CD4-positive, CD25-positive, alpha-beta regulatory T cell (primary cell): ENCODE data around the gene TECPR2. TPM values are rescaled to one million over a fixed set of nuclear protein-coding genes. Genes with fewer than 3 reads are reported as not detected.
A peak's percentile ranks its signal among the peaks of the same experiment; 100 is the strongest.

Experiments
- ATAC-seq, 2 donors: fragments of 150-1000 bp; cut with Tn5 transposase; one replicate each; pipeline ENCODE4 v1.10.0; 2021; ENCODE audit warnings: low read depth in 2 of 2, moderate number of reproducible peaks in 2 of 2, moderate library complexity in 1 of 2
- DNase-seq, 3 donors: peaks; one replicate each; pipeline versions ENCODE4 v3.0.0 to v3.0.0-alpha.2; 2012 to 2022; ENCODE audit warnings: mixed read lengths in 1 of 3
- H3K27ac ChIP-seq: one replicate; pipeline ENCODE4 v1.7.0; 2013; ENCODE audit warnings: mild to moderate bottlenecking, low read length; ENCODE audit not compliant: insufficient read depth, poor library complexity, severe bottlenecking
- H3K27me3 ChIP-seq: one replicate; pipeline ENCODE4 v1.7.0; 2013; ENCODE audit warnings: low read length; ENCODE audit not compliant: control insufficient read depth, insufficient read depth
- H3K36me3 ChIP-seq: one replicate; pipeline ENCODE4 v1.7.0; 2013; ENCODE audit warnings: mild to moderate bottlenecking, low read length, moderate library complexity; ENCODE audit not compliant: control insufficient read depth, insufficient read depth
- H3K4me1 ChIP-seq: 2 replicates; pipeline ENCODE4 v1.7.0; 2013; ENCODE audit warnings: mild to moderate bottlenecking, low read length; ENCODE audit not compliant: insufficient read depth, control insufficient read depth, poor library complexity, severe bottlenecking
- H3K4me3 ChIP-seq: one replicate; pipeline ENCODE4 v1.7.0; 2013; ENCODE audit warnings: low read depth, mild to moderate bottlenecking, low read length, moderate library complexity
- H3K9me3 ChIP-seq, 2 experiments: 1 replicate in 1 of 2; 2 replicates in 1 of 2; pipeline ENCODE4 v1.7.0; 2013; ENCODE audit warnings: low read length in 2 of 2, mild to moderate bottlenecking in 1 of 2, moderate library complexity in 1 of 2; ENCODE audit not compliant: control insufficient read depth in 2 of 2
- H3K27ac Mint-ChIP-seq, 3 donors: one replicate each; pipeline ENCODE4 v1.8.0; 2020 to 2022; ENCODE audit warnings: mild to moderate bottlenecking in 3 of 3, mixed read lengths in 3 of 3, moderate library complexity in 2 of 3
- H3K27me3 Mint-ChIP-seq: one replicate; pipeline ENCODE4 v1.8.0; 2022; ENCODE audit warnings: mild to moderate bottlenecking, mixed read lengths
- H3K36me3 Mint-ChIP-seq: one replicate; pipeline ENCODE4 v1.8.0; 2020; ENCODE audit warnings: mixed read lengths
- H3K4me1 Mint-ChIP-seq, 4 donors: one replicate each; pipeline ENCODE4 v1.8.0; 2020 to 2022; ENCODE audit warnings: mixed read lengths in 4 of 4, mild to moderate bottlenecking in 1 of 4
- H3K4me3 Mint-ChIP-seq, 4 donors: one replicate each; pipeline ENCODE4 v1.8.0; 2020 to 2022; ENCODE audit warnings: mild to moderate bottlenecking in 4 of 4, mixed read lengths in 4 of 4, moderate library complexity in 3 of 4
- H3K9me3 Mint-ChIP-seq, 7 donors: one replicate each; pipeline ENCODE4 v1.8.0; 2020 to 2022; ENCODE audit warnings: mixed read lengths in 7 of 7, mild to moderate bottlenecking in 3 of 7, moderate library complexity in 2 of 7
- polyA plus RNA-seq, 4 donors: library from polyadenylated mRNA; unstranded; fragments of 300-500 nt; fragmentation: Illumina TruSeq; gene quantifications; one replicate each; pipeline ENCODE4 v1.2.3, GENCODE V29; 2021
- total RNA-seq: library from RNA; stranded (reverse); gene quantifications from one replicate; pipeline ENCODE4 v1.2.3, GENCODE V29; 2022

The TECPR2 gene
- total and polyA plus RNA-seq, 5 donors from 2014 or later: 2.4 to 12.7 (median 2.9) TPM

DNA sequence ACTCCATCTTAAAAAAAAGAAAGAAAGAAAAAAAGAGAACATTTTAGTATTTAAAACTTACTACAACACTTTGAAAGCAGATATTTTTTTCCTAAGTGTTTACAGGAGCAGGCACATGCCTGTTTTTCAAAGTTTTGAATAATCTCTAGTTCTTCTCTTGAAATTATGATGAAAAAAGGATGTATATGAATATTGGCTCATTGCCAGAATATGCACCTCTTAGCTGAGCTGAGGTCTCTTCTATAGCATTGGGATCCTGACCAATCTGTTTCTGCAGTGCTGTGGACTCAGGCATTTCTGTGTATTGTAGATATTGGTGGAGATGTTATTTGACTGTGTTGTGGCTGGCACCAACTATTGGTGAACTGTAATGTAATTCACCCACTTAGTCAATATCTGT, 15.0 kb downstream of the TECPR2 start:
- Histone ChIP-seq H3K4me3 (no peak overlapping the region), H3K36me3 (peaks cover 17% of the 10 kb centered on the region), H3K4me1 (no peaks in the 10 kb centered on the region), H3K27me3 (no peaks in the 10 kb centered on the region), H3K9me3 (no peaks in the 10 kb centered on the region), H3K27ac (no peak overlapping the region)
- Mint-ChIP-seq H3K4me1 (peaks cover 0 to 14% (median 3%) of the 10 kb centered on the region in 4 donors), H3K36me3 (peaks cover 17% of the 10 kb centered on the region), H3K4me3 (no peak overlapping the region), H3K27ac (no peak overlapping the region), H3K9me3 (no peaks in the 10 kb centered on the region), H3K27me3 (no peaks in the 10 kb centered on the region)
- DNase-seq (no peak), ATAC-seq (no peak)

DNA sequence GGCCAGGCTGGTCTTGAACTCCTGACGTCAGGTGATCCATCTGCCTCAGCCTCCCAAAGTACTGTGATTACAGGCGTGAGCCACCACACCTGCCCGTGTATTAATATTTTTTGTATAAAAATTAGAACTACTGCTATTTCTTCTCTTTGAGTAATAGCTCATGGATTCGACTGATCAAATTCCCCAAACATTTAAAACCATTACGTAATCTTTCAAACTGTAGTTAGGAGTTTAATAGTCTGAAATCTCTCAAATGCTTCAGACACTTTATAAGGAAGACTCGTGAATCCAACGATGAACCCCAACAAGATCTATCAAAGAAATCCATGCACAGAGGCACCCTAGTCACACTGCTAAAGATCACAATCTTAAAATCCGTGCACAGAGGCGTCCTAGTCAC, 16.1 kb downstream of the TECPR2 start:
- no peak overlapping the region for H3K27ac ChIP-seq
- no peak for DNase-seq
- H3K27me3 Mint-ChIP-seq: no peaks in the 10 kb centered on the region

DNA sequence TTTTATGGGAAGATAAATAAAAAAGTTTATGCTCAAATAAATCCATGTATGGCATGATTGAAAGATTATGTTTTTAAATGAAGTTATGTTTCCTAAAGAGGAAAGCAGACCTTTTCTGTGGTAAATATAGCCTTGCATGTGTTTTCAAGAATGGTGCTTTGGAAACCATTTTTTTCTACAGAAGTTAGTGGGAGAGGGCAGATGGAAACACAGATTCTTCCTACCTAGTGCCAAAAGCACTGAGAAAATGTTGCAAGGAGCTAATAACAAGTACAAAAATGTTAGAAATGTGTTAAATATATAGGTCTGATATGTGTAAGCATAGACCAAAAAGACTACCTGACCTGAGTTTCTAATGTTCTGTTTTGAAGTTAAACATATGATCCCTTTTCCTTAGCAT, 24.3 kb downstream of the TECPR2 start:
- Mint-ChIP-seq H3K9me3 (no peaks in the 10 kb centered on the region), H3K4me3 (no peak overlapping the region), H3K27ac (no peak overlapping the region), H3K27me3 (no peaks in the 10 kb centered on the region), H3K36me3 (peaks cover 15% of the 10 kb centered on the region), H3K4me1 (peaks cover 0 to 3% (median 0%) of the 10 kb centered on the region in 4 donors)
- no peak for ATAC-seq
- H3K4me1 ChIP-seq: no peaks in the 10 kb centered on the region
- no peaks in the 10 kb centered on the region for H3K36me3 ChIP-seq
- no peak for DNase-seq
- no peak overlapping the region for H3K27ac ChIP-seq
- H3K4me3 ChIP-seq: no peak overlapping the region
- no peaks in the 10 kb centered on the region for H3K27me3 ChIP-seq
- no peaks in the 10 kb centered on the region for H3K9me3 ChIP-seq

More for the DNA sequence above, 16.1 kb downstream of the TECPR2 start:
- Histone ChIP-seq H3K4me3 (no peak overlapping the region), H3K4me1 (no peaks in the 10 kb centered on the region), H3K36me3 (peaks cover 17% of the 10 kb centered on the region), H3K9me3 (no peaks in the 10 kb centered on the region), H3K27me3 (no peaks in the 10 kb centered on the region)
- no peak for ATAC-seq
- H3K4me1 Mint-ChIP-seq: peaks cover 0 to 8% (median 3%) of the 10 kb centered on the region in 4 donors
- no peak overlapping the region for H3K27ac Mint-ChIP-seq
- H3K36me3 Mint-ChIP-seq: peaks cover 17% of the 10 kb centered on the region
- H3K9me3 Mint-ChIP-seq: no peaks in the 10 kb centered on the region
- no peak overlapping the region for H3K4me3 Mint-ChIP-seq

DNA sequence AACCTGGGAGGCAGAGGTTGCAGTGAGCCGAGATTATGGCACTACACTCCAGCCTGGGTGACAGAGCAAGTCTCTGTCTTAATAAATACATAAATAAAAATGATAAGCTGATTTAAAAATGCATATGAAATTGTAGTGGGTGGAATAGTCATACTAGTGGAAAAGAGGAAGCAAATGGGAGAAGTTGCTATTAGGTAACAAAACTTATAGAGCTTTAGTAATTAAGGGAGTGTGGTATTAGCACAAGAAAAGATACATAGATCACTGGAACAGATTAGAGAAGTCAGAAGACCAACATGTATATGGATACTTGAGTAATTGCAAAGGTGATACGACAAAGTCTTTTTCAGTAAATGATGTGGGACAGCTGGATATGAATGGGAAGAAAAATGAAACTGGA, 26.5 kb downstream of the TECPR2 start:
- Mint-ChIP-seq H3K36me3 (peaks cover 22% of the 10 kb centered on the region), H3K4me3 (no peak overlapping the region), H3K9me3 (no peaks in the 10 kb centered on the region), H3K27ac (no peak overlapping the region), H3K27me3 (no peaks in the 10 kb centered on the region), H3K4me1 (peaks cover 0 to 7% (median 2%) of the 10 kb centered on the region in 4 donors)
- H3K9me3 ChIP-seq: no peaks in the 10 kb centered on the region
- ATAC-seq: no peak
- DNase-seq: no peak
- H3K27ac ChIP-seq: no peak overlapping the region
- H3K36me3 ChIP-seq: no peaks in the 10 kb centered on the region
- H3K4me3 ChIP-seq: no peak overlapping the region
- no peaks in the 10 kb centered on the region for H3K27me3 ChIP-seq
- H3K4me1 ChIP-seq: no peaks in the 10 kb centered on the region

DNA sequence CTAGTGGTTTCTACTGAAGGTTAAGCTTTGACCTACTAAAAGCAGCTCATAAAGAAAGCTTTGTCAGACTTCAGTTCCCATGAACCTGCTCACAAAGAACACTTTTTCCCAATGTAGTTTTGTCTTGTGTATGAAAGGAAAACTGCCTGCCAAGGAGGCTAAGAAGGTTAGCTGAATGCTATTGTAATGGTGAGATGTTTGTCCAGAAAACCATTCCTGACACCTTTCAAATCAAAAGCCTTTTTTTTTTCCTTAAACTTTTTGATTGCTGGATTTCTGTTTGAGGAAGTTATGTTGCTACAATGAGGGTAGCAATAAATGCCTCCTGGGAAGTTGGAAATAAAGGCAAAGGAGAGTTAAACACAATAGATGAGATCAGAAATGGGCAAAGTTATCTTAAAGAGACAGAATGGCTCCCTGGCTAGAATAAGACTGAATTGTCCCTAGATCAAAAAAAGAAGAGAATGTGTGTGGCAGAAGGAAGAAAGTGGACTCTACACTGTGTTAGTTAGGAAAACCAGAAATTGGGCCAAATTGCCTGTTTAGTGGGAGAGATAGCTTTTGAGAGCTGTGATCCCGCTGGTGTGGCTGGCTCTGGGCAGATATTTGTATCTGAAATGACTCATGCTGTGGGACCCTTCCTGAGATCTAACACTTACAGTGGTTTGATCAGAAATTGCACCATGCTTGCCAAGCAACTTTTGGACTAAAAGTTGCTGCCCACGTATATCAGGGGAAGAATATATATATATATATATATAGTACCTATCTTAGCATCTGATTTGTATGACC, 27.5 kb downstream of the TECPR2 start:
- no peak overlapping the region for H3K4me3 Mint-ChIP-seq
- H3K4me3 ChIP-seq: no peak overlapping the region
- no peaks in the 10 kb centered on the region for H3K27me3 ChIP-seq
- H3K4me1 Mint-ChIP-seq: peaks cover 0 to 11% (median 8%) of the 10 kb centered on the region in 4 donors
- no peaks in the 10 kb centered on the region for H3K36me3 ChIP-seq
- no peaks in the 10 kb centered on the region for H3K27me3 Mint-ChIP-seq
- H3K36me3 Mint-ChIP-seq: peaks cover 22% of the 10 kb centered on the region
- no peak for DNase-seq
- no peak overlapping the region for H3K27ac Mint-ChIP-seq
- no peaks in the 10 kb centered on the region for H3K9me3 ChIP-seq
- H3K27ac ChIP-seq: no peak overlapping the region
- H3K9me3 Mint-ChIP-seq: no peaks in the 10 kb centered on the region
- ATAC-seq: no peak
- H3K4me1 ChIP-seq: peaks cover 7% of the 10 kb centered on the region

DNA sequence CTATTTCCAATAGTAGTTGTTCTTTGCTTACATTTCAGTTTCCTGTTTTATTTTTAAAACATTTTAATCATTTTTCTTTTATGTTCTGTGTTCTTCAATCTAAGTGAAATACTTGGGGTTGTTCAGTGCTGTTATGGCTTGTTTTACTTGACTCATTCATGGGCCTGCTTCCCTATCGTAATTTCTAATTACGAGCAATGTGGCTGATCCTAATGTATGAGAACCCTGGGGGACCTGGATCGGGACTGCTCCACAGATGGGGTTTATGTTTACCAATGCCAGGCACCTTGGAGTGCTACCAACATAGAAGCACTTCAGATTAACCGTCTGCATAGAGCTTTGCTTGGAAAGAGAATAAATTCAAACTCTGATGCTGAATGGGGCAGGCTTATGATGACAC, 29.8 kb downstream of the TECPR2 start:
- Mint-ChIP-seq H3K9me3 (peaks cover 0 to 10% (median 0%) of the 10 kb centered on the region in 7 donors), H3K27ac (no peak overlapping the region), H3K36me3 (peaks cover 12% of the 10 kb centered on the region), H3K4me1 (peaks cover 0 to 11% (median 10%) of the 10 kb centered on the region in 4 donors), H3K4me3 (no peak overlapping the region), H3K27me3 (no peaks in the 10 kb centered on the region)
- no peaks in the 10 kb centered on the region for H3K9me3 ChIP-seq
- peaks cover 7% of the 10 kb centered on the region for H3K4me1 ChIP-seq
- no peaks in the 10 kb centered on the region for H3K27me3 ChIP-seq
- H3K4me3 ChIP-seq: no peak overlapping the region
- DNase-seq (no peak), ATAC-seq (no peak)
- H3K27ac ChIP-seq: no peak overlapping the region
- H3K36me3 ChIP-seq: no peaks in the 10 kb centered on the region

DNA sequence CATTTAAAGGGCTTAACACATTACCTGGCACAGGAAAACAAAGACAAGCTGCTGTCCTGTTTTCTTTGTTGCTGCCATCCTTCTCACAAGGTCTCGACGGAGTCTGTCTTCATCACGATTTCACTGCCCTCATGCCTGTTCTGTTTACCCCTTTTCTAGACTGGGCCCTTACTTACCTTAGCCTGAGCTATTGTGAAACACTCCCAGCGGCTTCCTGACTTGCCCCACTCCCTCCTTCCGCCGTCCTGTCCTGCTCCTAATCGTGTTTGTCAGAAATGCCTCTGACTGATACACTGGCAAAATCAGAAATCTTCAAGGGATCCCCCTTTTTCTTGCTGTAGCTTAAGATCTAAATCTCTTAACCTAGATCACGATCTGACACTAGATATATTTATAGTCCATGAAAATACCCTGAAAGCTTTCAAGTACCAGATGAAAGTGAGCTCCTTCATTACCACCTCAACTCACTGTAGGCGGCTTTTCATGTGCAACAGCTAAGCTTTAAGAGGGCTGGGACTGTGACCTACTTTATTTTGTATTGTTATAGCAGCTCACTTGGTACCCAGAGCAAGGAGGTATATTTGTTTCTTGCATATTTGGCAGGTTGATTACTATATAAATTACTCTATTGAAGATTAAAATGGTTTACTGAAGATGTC, 32.1 kb downstream of the TECPR2 start:
- Mint-ChIP-seq H3K4me1 (peaks cover 0 to 11% (median 9%) of the 10 kb centered on the region in 4 donors), H3K36me3 (peaks cover 12% of the 10 kb centered on the region), H3K27me3 (no peaks in the 10 kb centered on the region), H3K4me3 (peak overlapping the region in 3 of 4 donors; percentile 8 to 75 (median 53)), H3K9me3 (peaks cover 2 to 18% (median 10%) of the 10 kb centered on the region in 7 donors), H3K27ac (peak overlapping the region in 2 of 3 donors; percentile 86 to 88)
- peak in 1 of 3 donors; percentile 29 for DNase-seq
- Histone ChIP-seq H3K4me1 (peaks cover 7% of the 10 kb centered on the region), H3K27me3 (no peaks in the 10 kb centered on the region), H3K4me3 (no peak overlapping the region), H3K27ac (no peak overlapping the region), H3K36me3 (no peaks in the 10 kb centered on the region), H3K9me3 (peaks cover 10 to 11% of the 10 kb centered on the region in 2 experiments)
- no peak for ATAC-seq
